Tibial artery (tissue), 4 donors: ENCODE data around the gene STRIP1.

Experiments
- DNase-seq, 2 donors: peaks; one replicate each; pipeline ENCODE4 v3.0.0-alpha.2; 2019
- H3K27ac ChIP-seq, 2 donors: fragments of 200-600 bp; sonication (generic) in 1 of 2; 1 replicate in 1 of 2; 2 replicates in 1 of 2; pipeline ENCODE4 v1.5.1; 2018 to 2019; ENCODE audit warnings: mild to moderate bottlenecking in 1 of 2
- H3K27me3 ChIP-seq, 2 donors: fragments of 200-600 bp; sonication (generic) in 1 of 2; one replicate each; pipeline versions ENCODE4 v1.5.1 to v1.6.0; 2016 to 2019
- H3K36me3 ChIP-seq, 3 donors: fragments of 200-600 bp; sonication (generic) in 2 of 3; one replicate each; pipeline ENCODE4 v1.5.1; 2016 to 2019; ENCODE audit warnings: mild to moderate bottlenecking in 2 of 3
- H3K4me1 ChIP-seq, 4 donors: fragments of 200-600 bp; sonication (generic) in 2 of 4; 1 replicate in 3 of 4; 2 replicates in 1 of 4; pipeline ENCODE4 v1.5.1; 2016 to 2019
- H3K4me3 ChIP-seq, 2 donors: fragments of 200-600 bp; sonication (generic) in 1 of 2; 1 replicate in 1 of 2; 2 replicates in 1 of 2; pipeline ENCODE4 v1.5.1; 2018 to 2019; ENCODE audit warnings: mild to moderate bottlenecking in 2 of 2
- H3K9me3 ChIP-seq, 3 donors: fragments of 200-600 bp; sonication (generic) in 1 of 3; one replicate each; pipeline ENCODE4 v1.5.1; 2016 to 2019
- CTCF ChIP-seq, 2 experiments: fragments of 200-600 bp in 1 of 2; fragments of 450-650 bp in 1 of 2; IDR thresholded peaks; one replicate each; pipeline ENCODE4 v1.5.1; 2017 to 2019; ENCODE audit warnings: antibody characterized with exemption in 2 of 2, mild to moderate bottlenecking in 1 of 2, moderate library complexity in 1 of 2
- intact Hi-C: fragments of 100-400 bp; cut with DNase I; formaldehyde crosslinking; loops from one replicate; pipeline ENCODE4 v1.15.0; 2023; ENCODE audit warnings: low total_unique reads

Gene STRIP1

GRCh38 chr1:110056776-110057175 lies 22.4 kb downstream of the STRIP1 start:
- DNase-seq, result no peak
- intact Hi-C loops, result no loop called here
- Histone ChIP-seq H3K4me3 (no peak overlapping the region), H3K9me3 (no peaks in the 10 kb centered on the region), H3K36me3 (peaks cover 57 to 90% (median 64%) of the 10 kb centered on the region in 3 donors), H3K27ac (no peak overlapping the region), H3K4me1 (peaks cover 0 to 5% (median 0%) of the 10 kb centered on the region in 4 donors), H3K27me3 (no peaks in the 10 kb centered on the region)
- TF ChIP-seq CTCF (IDR thresholded peaks at IDR 0.05), result no peak

GRCh38 chr1:110057963-110058518 lies 23.6 kb downstream of the STRIP1 start:
- no peak for TF ChIP-seq CTCF (IDR thresholded peaks at IDR 0.05)
- no peaks in the 10 kb centered on the region for H3K27me3 ChIP-seq
- peaks cover 0 to 5% (median 0%) of the 10 kb centered on the region in 4 donors for H3K4me1 ChIP-seq
- DNase-seq, result no peak
- H3K4me3 ChIP-seq, result no peak overlapping the region
- H3K36me3 ChIP-seq, result peaks cover 50 to 82% (median 51%) of the 10 kb centered on the region in 3 donors
- no peaks in the 10 kb centered on the region for H3K9me3 ChIP-seq
- H3K27ac ChIP-seq, result no peak overlapping the region
- intact Hi-C loops, result no loop called here

GRCh38 chr1:110058591-110058990 lies 24.2 kb downstream of the STRIP1 start:
- Histone ChIP-seq H3K9me3 (no peaks in the 10 kb centered on the region), H3K4me1 (peaks cover 0 to 5% (median 0%) of the 10 kb centered on the region in 4 donors), H3K4me3 (no peak overlapping the region), H3K36me3 (peaks cover 44 to 76% (median 46%) of the 10 kb centered on the region in 3 donors), H3K27me3 (no peaks in the 10 kb centered on the region), H3K27ac (no peak overlapping the region)
- no peak for DNase-seq
- intact Hi-C loops, result no loop called here
- TF ChIP-seq CTCF (IDR thresholded peaks at IDR 0.05), result no peak

GRCh38 chr1:110059133-110059863 lies 24.9 kb downstream of the STRIP1 start:
- no peak overlapping the region for H3K4me3 ChIP-seq
- DNase-seq, result no peak
- no peak overlapping the region for H3K27ac ChIP-seq
- peaks cover 39 to 69% (median 39%) of the 10 kb centered on the region in 3 donors for H3K36me3 ChIP-seq
- TF ChIP-seq CTCF (IDR thresholded peaks at IDR 0.05), result no peak
- peaks cover 0 to 5% (median 0%) of the 10 kb centered on the region in 4 donors for H3K4me1 ChIP-seq
- no peaks in the 10 kb centered on the region for H3K9me3 ChIP-seq
- no peaks in the 10 kb centered on the region for H3K27me3 ChIP-seq
- intact Hi-C loops, result no loop called here

- peaks cover 30 to 60% (median 31%) of the 10 kb centered on the region in 3 donors for H3K36me3 ChIP-seq
- DNase-seq, result no peak
- intact Hi-C loops, result no loop called here
Observed at GRCh38 chr1:110060034-110060661, 25.7 kb downstream of the STRIP1 start.

More at GRCh38 chr1:110060034-110060661, 25.7 kb downstream of the STRIP1 start:
- Histone ChIP-seq H3K4me3 (no peak overlapping the region), H3K27ac (no peak overlapping the region), H3K9me3 (no peaks in the 10 kb centered on the region), H3K4me1 (peaks cover 0 to 5% (median 0%) of the 10 kb centered on the region in 4 donors), H3K27me3 (no peaks in the 10 kb centered on the region)
- TF ChIP-seq CTCF (IDR thresholded peaks at IDR 0.05), result peak; percentile 35 to 47
